Measurements from ENCODE around the gene TNF.

DNA sequence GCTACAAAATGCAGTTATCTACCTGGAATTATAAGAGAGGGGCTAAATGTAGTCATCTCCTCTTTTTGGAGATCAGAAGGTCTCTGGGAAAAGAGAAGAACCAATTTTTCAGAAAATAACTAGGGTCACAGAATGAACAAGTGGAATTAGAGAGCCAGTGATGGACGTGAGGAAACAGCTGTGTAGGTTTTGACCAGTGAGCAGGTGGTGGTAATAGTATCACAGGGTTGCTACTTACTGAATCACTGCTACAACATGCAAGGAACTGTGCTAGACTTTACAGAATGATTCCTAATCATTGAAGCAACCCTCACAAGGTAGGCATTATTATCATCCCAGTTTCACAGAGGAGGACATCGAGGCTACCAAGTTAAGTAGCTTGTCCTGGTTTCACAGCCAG lies 30.7 kb upstream of the TNF start:
- TF ChIP-seq SIN3A (IDR thresholded peaks at IDR 0.05; ENCODE audit: borderline replicate concordance, insufficient read depth, low read depth, low read length) = no peak
- TF ChIP-seq, protein P1, sequence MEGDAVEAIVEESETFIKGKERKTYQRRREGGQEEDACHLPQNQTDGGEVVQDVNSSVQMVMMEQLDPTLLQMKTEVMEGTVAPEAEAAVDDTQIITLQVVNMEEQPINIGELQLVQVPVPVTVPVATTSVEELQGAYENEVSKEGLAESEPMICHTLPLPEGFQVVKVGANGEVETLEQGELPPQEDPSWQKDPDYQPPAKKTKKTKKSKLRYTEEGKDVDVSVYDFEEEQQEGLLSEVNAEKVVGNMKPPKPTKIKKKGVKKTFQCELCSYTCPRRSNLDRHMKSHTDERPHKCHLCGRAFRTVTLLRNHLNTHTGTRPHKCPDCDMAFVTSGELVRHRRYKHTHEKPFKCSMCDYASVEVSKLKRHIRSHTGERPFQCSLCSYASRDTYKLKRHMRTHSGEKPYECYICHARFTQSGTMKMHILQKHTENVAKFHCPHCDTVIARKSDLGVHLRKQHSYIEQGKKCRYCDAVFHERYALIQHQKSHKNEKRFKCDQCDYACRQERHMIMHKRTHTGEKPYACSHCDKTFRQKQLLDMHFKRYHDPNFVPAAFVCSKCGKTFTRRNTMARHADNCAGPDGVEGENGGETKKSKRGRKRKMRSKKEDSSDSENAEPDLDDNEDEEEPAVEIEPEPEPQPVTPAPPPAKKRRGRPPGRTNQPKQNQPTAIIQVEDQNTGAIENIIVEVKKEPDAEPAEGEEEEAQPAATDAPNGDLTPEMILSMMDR (IDR thresholded peaks at IDR 0.05) = no peak
- TF ChIP-seq POLR2AphosphoS5 (IDR thresholded peaks at IDR 0.05; ENCODE audit: low read depth, low read length) = no peak
- TF ChIP-seq TCF7L2 (IDR thresholded peaks at IDR 0.05; ENCODE audit: low read depth, low read length) = no peak

Data from Panc1 (cell line).